Endothelial cell of umbilical vein (primary cell): ENCODE data around the gene KIAA1210. TPM values are rescaled to one million over a fixed set of nuclear protein-coding genes. Genes with fewer than 3 reads are reported as not detected.

Source experiments
- BruUV-seq: library from RNA; stranded (reverse); fragments of 400-500 nt; replicated peaks from 2 replicates; lab custom pipeline; 2021; lab: Mats Ljungman, UMichigan
- CTCF ChIA-PET: fragments of 300-600, 350-600 bp; sonication (Branson Sonifier 250); formaldehyde crosslinking; loops from one replicate; lab custom pipeline; 2021; ENCODE audit warnings: antibody characterized with exemption, inconsistent platforms; lab: Charles Lee
- POLR2A ChIA-PET: fragments of 300-600, 350-600 bp; sonication (Branson Sonifier 250); formaldehyde crosslinking; loops from one replicate; lab custom pipeline; 2021; ENCODE audit warnings: antibody characterized with exemption, inconsistent platforms; lab: Charles Lee
- DNase-seq: peaks from one replicate; pipeline ENCODE4 v3.0.0-alpha.2; 2011; ENCODE audit warnings: low read depth, low spot score
- FAIRE-seq: peaks from 2 replicates; lab custom pipeline; 2011; peaks lifted over from hg19 to GRCh38; lab: Jason Lieb, UNC
- H2AFZ ChIP-seq: 2 replicates; pipeline ENCODE4 v1.6.0; 2012; ENCODE audit warnings: low read depth, low read length, control low read depth, inconsistent platforms
- H3K27ac ChIP-seq: 2 replicates; pipeline ENCODE4 v1.5.1; 2011; ENCODE audit warnings: low read depth, mild to moderate bottlenecking, control low read depth, low read length, moderate library complexity; ENCODE audit not compliant: insufficient read depth
- H3K27me3 ChIP-seq, 2 experiments: 2 replicates each; pipeline versions ENCODE4 v1.6.0 to v1.6.1; 2011; ENCODE audit warnings: low read length in 2 of 2, mixed read lengths in 1 of 2; ENCODE audit not compliant: control insufficient read depth in 2 of 2, insufficient read depth in 2 of 2
- H3K36me3 ChIP-seq, 2 experiments: 2 replicates in 1 of 2; 3 replicates in 1 of 2; pipeline ENCODE4 v1.5.1; 2011; ENCODE audit warnings: low read length in 2 of 2, mild to moderate bottlenecking in 1 of 2, moderate library complexity in 1 of 2; ENCODE audit not compliant: control insufficient read depth in 2 of 2, insufficient read depth in 2 of 2; ENCODE audit errors: extremely low read depth in 1 of 2
- H3K4me1 ChIP-seq: 3 replicates; pipeline ENCODE4 v1.5.1; 2011; ENCODE audit warnings: mild to moderate bottlenecking, low read length; ENCODE audit not compliant: control insufficient read depth, insufficient read depth; ENCODE audit errors: extremely low read depth
- H3K4me2 ChIP-seq: 2 replicates; pipeline ENCODE4 v1.6.1; 2011; ENCODE audit warnings: low read length, control low read depth, mixed read lengths; ENCODE audit not compliant: insufficient read depth
- H3K4me3 ChIP-seq, 3 experiments: fragments of 200-600 bp in 1 of 3; sonication (generic), shearing (Covaris generic) in 1 of 3; replicated peaks in 1 of 3; 2 replicates each; pipeline ENCODE4 v1.5.1; 2011 to 2016; ENCODE audit warnings: control low read depth in 3 of 3, low read length in 3 of 3, mild to moderate bottlenecking in 2 of 3, inconsistent platforms in 1 of 3, low read depth in 1 of 3, moderate library complexity in 1 of 3; ENCODE audit not compliant: insufficient read depth in 1 of 3
- H3K79me2 ChIP-seq: 2 replicates; pipeline ENCODE4 v1.6.0; 2012; ENCODE audit warnings: low read length, inconsistent platforms; ENCODE audit not compliant: control insufficient read depth, insufficient read depth
- H3K9ac ChIP-seq: replicated peaks from 2 replicates; pipeline ENCODE3; 2011; ENCODE audit warnings: low read length, control low read depth; ENCODE audit not compliant: insufficient read depth; ENCODE audit errors: extremely low read depth
- H3K9me1 ChIP-seq: replicated peaks from 3 replicates; pipeline ENCODE4 v1.6.0; 2011; ENCODE audit warnings: mild to moderate bottlenecking, low read length; ENCODE audit not compliant: control insufficient read depth, insufficient read depth; ENCODE audit errors: extremely low read depth
- H3K9me3 ChIP-seq: replicated peaks from 2 replicates; pipeline ENCODE4 v1.5.1; 2012; ENCODE audit warnings: low read length, inconsistent platforms; ENCODE audit not compliant: control insufficient read depth, insufficient read depth
- H4K20me1 ChIP-seq: replicated peaks from 2 replicates; pipeline ENCODE3; 2011; ENCODE audit warnings: mild to moderate bottlenecking, low read length; ENCODE audit not compliant: control insufficient read depth, insufficient read depth; ENCODE audit errors: extremely low read depth
- CTCF ChIP-seq, 2 donors: IDR thresholded peaks; 1 replicate in 1 of 2; 2 replicates in 1 of 2; pipeline ENCODE4 v1.5.1; 2011; ENCODE audit warnings: low read length in 2 of 2, mild to moderate bottlenecking in 2 of 2, moderate library complexity in 2 of 2, control low read depth in 1 of 2, inconsistent platforms in 1 of 2, low read depth in 1 of 2; ENCODE audit not compliant: insufficient read depth in 1 of 2; ENCODE audit errors: extremely low read depth in 1 of 2
- EZH2 ChIP-seq: IDR thresholded peaks from 2 replicates; pipeline ENCODE4 v1.6.1; 2012; ENCODE audit warnings: borderline replicate concordance, low read depth, mild to moderate bottlenecking, moderate library complexity, low read length, inconsistent platforms; ENCODE audit not compliant: severe bottlenecking
- FOS ChIP-seq: IDR thresholded peaks from 2 replicates; pipeline ENCODE4 v1.6.1; 2011; ENCODE audit warnings: mild to moderate bottlenecking, low read length, moderate library complexity, borderline replicate concordance; ENCODE audit not compliant: insufficient read depth
- GATA2 ChIP-seq: IDR thresholded peaks from 2 replicates; pipeline ENCODE4 v1.7.0; 2011; ENCODE audit warnings: low read depth, mild to moderate bottlenecking, moderate library complexity, mixed read lengths, low read length; ENCODE audit not compliant: insufficient read length, insufficient read depth
- JUN ChIP-seq: IDR thresholded peaks from 2 replicates; pipeline ENCODE4 v1.6.1; 2011; ENCODE audit warnings: borderline replicate concordance, low read depth; ENCODE audit not compliant: insufficient read length, insufficient read depth
- MAX ChIP-seq: IDR thresholded peaks from 2 replicates; pipeline ENCODE4 v1.6.1; 2011; ENCODE audit not compliant: insufficient read depth, insufficient read length
- MYC ChIP-seq: IDR thresholded peaks from one replicate; pipeline ENCODE4 v1.6.1; 2011; ENCODE audit warnings: mild to moderate bottlenecking, low read depth, low read length
- POLR2A ChIP-seq: IDR thresholded peaks from 2 replicates; pipeline ENCODE4 v1.6.1; 2012; ENCODE audit warnings: low read depth, mild to moderate bottlenecking, control low read depth, low read length
- POLR2AphosphoS5 ChIP-seq: IDR thresholded peaks from 2 replicates; pipeline ENCODE4 v1.6.1; 2012; ENCODE audit warnings: low read depth, mild to moderate bottlenecking, control low read depth, low read length, moderate library complexity; ENCODE audit not compliant: insufficient read depth
- dilution Hi-C: fragments of 300-500 bp; cut with MboI; formaldehyde crosslinking; loops from one replicate; pipeline ENCODE4 v1.15.0; 2019; ENCODE audit warnings: low sequenced_read_pairs; ENCODE audit not compliant: extremely low pct_ligation_motif_present
- intact Hi-C: fragments of 100-400 bp; cut with micrococcal nuclease; formaldehyde crosslinking; loops from one replicate; pipeline ENCODE4 v1.10.0; 2022
- polyA plus RNA-seq, 4 experiments: library from polyadenylated mRNA; depleted of rRNA in 3 of 4; stranded (reverse) in 3 of 4; unstranded in 1 of 4; fragments of >200 nt; gene quantifications; 2 replicates each; pipeline versions ENCODE4 v1.2.1 to v1.2.3, GENCODE V29; 2011 to 2012; ENCODE audit warnings: missing spikeins in 1 of 4
- total RNA-seq: library from RNA; stranded (reverse); gene quantifications from 2 replicates; pipeline ENCODE4 v1.2.3, GENCODE V29; 2021

KIAA1210 gene
- total and polyA plus RNA-seq, 2 donors (not counting 3 experiments of a cell fraction or from before 2014, with no cell fraction given): not detected

GRCh38 chrX:119090627-119091026, 37.0 kb downstream of the KIAA1210 start:
- intact Hi-C loops (no loop called here), dilution Hi-C loops (no loop called here)
- Histone ChIP-seq H2AFZ (no peak overlapping the region), H3K4me3 (no peak overlapping the region), H3K4me1 (no peaks in the 10 kb centered on the region), H3K9ac (no peak overlapping the region), H3K9me3 (no peaks in the 10 kb centered on the region), H4K20me1 (no peaks in the 10 kb centered on the region), H3K27ac (no peak overlapping the region), H3K9me1 (no peaks in the 10 kb centered on the region), H3K36me3 (no peaks in the 10 kb centered on the region), H3K4me2 (no peak overlapping the region), H3K27me3 (peaks cover 0 to 3% of the 10 kb centered on the region in 2 experiments), H3K79me2 (no peaks in the 10 kb centered on the region)
- TF ChIP-seq MAX: no peak
- TF ChIP-seq CTCF (IDR thresholded peaks at IDR 0.05; ENCODE audit: extremely low read depth in 1 of 2, insufficient read depth in 1 of 2, low read depth in 1 of 2, low read length in 2 of 2): no peak
- TF ChIP-seq POLR2A: no peak
- TF ChIP-seq GATA2: no peak
- no peak for TF ChIP-seq EZH2
- no peak for TF ChIP-seq POLR2AphosphoS5
- no peak for TF ChIP-seq FOS
- no peak for TF ChIP-seq MYC
- no peak for TF ChIP-seq JUN
- ChIA-PET POLR2A (no interaction called here), CTCF (no interaction called here)
- FAIRE-seq: no peak
- BruUV-seq: no TSS peak
- no peak for DNase-seq
